Gastrocnemius medialis (tissue), 4 donors: Measurements from ENCODE around the gene SPRY4.

Experiments
- POLR2A ChIP-seq, 2 donors: fragments of 450-650 bp; IDR thresholded peaks; one replicate each; pipeline ENCODE4 v1.6.1; 2017; ENCODE audit warnings: antibody characterized with exemption in 2 of 2, mild to moderate bottlenecking in 2 of 2, moderate library complexity in 2 of 2
- TF ChIP-seq, protein P1 (sequence below), 5 experiments: fragments of 450-650 bp in 3 of 5; fragments of 200-600 bp in 2 of 5; sonication (generic) in 2 of 5; IDR thresholded peaks in 4 of 5; conservative IDR thresholded peaks in 1 of 5; 1 replicate in 4 of 5; 2 replicates in 1 of 5; pipeline ENCODE4 v1.5.1; 2016 to 2019; ENCODE audit warnings: antibody characterized with exemption in 5 of 5, mild to moderate bottlenecking in 3 of 5, moderate library complexity in 3 of 5

GRCh38 chr5:142301540-142301939 lies 23.3 kb downstream of the SPRY4 start:
- TF ChIP-seq, protein P1, sequence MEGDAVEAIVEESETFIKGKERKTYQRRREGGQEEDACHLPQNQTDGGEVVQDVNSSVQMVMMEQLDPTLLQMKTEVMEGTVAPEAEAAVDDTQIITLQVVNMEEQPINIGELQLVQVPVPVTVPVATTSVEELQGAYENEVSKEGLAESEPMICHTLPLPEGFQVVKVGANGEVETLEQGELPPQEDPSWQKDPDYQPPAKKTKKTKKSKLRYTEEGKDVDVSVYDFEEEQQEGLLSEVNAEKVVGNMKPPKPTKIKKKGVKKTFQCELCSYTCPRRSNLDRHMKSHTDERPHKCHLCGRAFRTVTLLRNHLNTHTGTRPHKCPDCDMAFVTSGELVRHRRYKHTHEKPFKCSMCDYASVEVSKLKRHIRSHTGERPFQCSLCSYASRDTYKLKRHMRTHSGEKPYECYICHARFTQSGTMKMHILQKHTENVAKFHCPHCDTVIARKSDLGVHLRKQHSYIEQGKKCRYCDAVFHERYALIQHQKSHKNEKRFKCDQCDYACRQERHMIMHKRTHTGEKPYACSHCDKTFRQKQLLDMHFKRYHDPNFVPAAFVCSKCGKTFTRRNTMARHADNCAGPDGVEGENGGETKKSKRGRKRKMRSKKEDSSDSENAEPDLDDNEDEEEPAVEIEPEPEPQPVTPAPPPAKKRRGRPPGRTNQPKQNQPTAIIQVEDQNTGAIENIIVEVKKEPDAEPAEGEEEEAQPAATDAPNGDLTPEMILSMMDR (IDR thresholded peaks at IDR 0.05 in 4 of 5, conservative IDR thresholded peaks at IDR 0.05 in 1 of 5): no peak
- no peak for TF ChIP-seq POLR2A (IDR thresholded peaks at IDR 0.05)
